GM19397 (cell line): ENCODE data around the gene SLC39A8.
A peak's percentile ranks its signal among the peaks of the same experiment; 100 is the strongest.
"Not testable (repeated sequence)": the region's sequence is repeated elsewhere in the genome, so short reads cannot be mapped to it uniquely, and the experiment has no call there.

Source experiments
- ATAC-seq: cut with Tn5 transposase; IDR thresholded peaks from one replicate; pipeline ENCODE4 v1.9.1; 2021; ENCODE audit warnings: mild to moderate bottlenecking, moderate library complexity; ENCODE audit not compliant: unreplicated experiment

The SLC39A8 gene

DNA sequence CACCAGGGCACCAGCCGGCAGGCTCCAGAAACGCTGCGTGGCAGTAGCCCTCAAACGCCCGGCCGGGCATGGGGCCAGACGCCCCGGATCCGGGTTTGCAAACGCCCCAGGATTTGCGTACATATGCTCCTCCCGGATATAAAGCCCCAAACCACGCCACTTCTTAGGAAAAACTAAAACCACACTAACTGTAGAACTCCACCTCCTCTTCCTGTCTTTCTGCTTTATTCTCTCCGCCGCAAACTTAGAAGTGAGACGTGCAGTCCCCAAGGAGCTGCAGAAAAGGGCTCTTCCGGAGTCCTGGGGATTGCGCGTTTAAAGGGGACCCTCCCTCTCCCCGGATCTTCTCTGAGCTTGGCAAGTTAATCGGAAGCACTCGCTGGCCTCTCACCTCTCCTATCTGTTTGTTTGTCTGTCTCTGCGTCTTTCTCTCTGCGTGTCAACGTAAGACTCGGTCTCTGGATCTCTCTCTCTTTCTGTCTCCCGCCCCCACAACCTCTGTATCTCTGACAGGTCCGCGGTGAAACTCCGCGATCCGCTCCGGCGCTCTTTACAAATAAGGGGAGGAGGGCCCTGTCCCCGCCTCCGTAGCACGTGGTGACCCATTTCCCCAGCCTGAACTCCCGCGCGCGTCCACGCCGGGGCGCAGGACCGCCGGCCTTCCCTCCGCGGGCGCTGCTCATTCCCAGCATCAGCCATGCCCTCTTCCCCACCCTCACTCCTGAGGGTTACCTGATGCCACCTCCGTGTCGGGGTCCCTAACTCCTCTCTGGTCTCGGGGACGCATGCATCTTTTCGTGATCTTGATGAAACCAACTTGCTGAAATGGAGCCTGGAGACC, at the start of gene SLC39A8:
Gene SLC39A8, minus strand, starts transcription at position 529 of the 841 bp plus-strand sequence. CDS start 820 bp downstream, outside the sequence.
- ATAC-seq: peak; percentile 79

DNA sequence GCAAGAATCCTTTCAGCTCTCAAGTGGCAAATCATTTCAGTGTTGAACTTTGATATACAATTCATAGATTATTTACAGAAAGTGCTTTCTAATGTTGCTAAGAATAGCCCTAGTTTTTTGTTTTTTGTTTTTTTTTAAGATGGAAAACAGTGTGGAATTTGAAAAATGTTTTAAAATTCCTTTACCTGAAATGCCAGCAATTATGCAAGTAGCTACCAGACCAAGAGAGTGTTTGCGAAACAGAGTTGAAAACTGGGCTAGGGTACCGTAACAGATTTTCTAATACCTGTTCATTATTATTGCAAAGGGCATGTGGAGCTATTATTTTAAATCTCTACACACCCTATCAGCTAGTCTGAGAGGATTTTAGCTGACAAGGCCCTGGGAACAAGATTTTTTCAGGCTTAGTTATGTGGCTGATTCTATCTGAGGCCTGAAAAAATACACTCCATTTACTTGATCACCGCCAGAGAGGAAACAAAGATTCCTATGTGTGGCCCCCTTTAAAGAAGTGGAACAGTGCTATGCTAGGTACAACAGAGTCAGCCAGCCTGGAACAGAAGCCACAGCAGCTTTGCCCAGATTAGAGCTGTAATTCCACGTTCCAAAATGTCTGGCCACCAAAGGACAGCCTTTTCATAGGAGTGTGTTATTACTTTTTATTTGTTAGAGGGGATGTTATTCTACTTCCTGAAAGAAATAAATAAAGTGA, 46.9 kb upstream of the SLC39A8 start:
- no peak for ATAC-seq

DNA sequence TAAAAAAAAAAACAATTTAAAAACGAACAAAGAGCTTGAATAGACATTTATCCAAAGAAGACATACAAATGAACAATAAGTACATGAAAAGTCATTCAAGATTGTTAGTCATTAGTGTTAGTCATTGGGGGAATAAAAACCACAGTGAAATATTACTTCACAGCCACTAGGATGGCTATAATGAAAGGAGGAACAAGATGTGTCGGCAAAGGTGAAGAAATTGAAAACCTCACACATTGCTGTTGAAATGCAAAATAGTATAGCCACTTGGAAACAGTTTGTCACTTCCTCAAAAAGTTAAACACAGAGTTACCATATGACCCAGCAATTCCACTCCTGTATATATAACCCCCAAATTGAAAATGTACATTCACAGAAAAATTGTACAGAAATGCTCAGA, 45.2 kb upstream of the SLC39A8 start:
- ATAC-seq: peak; percentile 81

DNA sequence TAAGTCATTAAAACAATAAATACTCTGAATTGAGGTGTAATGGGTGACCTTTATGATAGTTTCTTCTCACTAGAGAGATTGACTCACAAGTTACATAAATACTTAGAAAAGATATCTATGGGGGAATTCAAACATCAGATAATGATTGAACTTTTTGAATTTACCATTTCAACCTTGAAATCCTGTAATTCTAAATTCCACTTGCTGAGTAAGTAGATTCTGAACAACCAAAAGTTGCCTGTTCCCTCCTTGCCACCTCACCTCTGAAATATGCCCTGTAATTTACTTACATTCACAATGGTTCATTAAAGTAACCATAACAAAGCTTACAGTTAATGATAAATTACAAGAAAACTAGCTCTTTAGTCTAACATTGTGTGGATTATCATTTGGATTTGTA, 43.3 kb upstream of the SLC39A8 start:
- no peak for ATAC-seq

DNA sequence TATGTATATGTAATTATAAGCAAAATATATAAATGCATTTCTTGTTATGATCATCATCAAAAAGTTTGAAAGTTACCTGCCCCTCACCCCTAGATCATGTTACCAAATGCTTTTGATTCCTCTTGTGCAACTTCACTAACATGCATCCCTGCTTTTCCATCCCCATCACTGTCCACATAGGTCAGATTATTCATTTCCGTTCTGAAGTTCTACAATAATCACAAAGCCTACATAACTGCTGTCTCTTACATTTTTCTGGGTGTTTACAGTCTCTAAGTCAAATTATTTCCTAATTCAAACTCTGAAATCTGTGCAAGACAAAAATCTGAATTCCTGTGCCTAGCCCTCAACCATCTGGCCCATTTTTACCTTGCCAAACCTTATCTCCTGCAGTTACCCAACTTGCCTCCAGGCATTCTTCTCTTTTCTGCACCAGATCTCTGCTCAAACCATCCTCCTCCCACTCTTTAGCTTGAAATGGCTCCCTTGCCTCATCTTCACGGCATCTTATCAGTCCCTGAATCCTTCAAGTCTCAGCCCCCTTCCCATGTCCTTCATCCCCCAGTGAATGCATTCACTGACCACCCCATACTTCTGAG, 42.4 kb upstream of the SLC39A8 start:
- no peak for ATAC-seq

DNA sequence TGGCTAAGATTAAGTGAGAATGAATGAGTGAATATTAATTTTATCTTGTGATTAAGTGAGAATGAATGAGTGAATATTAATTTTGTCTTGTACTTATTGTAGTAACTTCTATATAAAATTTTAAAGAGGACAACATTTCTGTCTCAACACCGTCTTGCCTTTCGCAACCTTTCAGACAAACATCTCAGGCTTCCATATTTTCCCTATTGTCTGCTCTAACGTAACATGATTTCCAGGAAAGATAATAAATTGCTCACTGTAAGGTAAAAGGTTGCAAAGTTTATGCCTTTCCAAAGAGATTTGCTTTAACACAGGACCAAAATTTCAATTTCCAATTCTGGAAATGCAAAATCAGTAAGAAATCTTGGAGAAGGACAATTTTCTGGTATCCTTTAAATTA, 41.7 kb upstream of the SLC39A8 start:
- ATAC-seq: no peak

DNA sequence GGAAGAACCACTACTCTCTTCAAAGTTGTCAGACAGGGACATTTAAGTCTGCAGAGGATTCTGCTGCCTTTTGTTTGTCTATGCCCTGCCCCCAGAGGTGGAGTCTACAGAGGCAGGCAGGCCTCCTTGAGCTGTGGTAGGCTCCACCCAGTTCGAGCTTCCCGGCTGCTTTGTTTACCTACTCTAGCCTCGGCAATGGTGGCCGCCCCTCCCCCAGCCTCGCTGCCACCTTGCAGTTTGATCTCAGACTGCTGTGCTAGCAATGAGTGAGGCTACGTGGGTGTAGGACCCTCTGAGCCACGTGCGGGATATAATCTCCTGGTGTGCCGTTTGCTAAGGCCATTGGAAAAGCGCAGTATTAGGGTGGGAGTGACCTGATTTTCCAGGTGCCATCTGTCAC, 35.0 kb upstream of the SLC39A8 start:
- ATAC-seq: not testable (repeated sequence)

DNA sequence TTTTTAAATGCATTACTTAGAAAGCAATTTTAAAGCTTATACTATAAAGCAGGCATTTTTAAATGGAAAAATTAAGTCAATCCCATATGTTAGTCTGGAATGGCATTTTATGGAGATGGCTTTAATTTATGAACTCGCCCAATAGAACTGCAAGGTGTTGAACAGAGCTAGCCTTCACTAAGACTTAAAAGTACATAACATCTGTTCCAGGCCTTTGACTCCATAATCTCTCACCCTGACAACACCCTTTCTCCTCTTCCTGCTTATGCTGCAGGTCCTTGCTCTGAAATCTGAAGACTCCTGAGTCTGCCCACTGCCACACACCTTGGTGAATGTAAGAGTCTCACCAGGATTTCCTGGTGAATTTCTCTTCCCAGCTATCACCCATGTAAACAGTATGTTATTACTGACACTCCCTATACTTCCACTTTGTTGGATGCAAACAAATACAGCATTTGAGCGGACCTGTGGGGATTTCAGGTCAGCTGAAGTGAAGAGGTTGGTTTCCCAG, 17.7 kb upstream of the SLC39A8 start:
- no peak for ATAC-seq

DNA sequence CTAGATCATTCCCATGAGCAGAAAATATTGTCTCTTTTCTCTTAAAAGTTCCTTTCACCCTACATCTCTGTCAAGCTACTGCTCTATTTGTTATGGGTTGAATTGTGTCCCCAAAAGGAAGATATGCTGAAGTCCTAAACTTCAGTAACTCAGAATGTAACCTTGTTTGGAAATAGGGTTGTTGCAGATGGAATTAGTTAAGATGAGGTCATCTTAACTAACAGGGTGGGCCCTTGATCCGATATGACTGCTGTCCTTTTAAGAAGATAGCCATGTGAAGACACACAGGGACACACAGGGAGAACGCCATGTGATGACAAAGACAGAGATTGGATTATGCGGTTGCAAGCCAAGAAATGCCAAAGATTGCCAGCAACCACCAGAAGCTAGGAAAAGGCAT, 12.8 kb upstream of the SLC39A8 start:
- ATAC-seq: no peak

DNA sequence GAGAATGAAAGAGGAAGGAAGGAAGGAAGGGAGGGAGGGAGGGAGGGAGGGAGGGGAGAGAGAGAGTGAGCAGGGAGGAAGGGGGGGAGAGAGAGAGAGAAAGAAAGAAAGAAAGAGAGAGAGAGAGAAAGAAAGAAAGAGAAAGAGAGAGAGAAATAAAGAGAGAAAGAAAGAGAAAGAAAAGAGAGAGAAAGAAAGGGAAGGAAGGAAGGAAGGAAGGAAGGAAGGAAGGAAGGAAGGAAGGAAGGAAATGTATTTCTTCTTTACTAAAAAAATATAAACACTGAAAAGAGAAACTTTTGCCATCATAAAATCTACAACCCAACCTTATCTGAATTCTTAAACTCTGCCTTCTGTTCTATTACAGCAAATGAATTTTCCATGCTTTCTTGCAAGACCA, 12.4 kb upstream of the SLC39A8 start:
- ATAC-seq: not testable (repeated sequence)

DNA sequence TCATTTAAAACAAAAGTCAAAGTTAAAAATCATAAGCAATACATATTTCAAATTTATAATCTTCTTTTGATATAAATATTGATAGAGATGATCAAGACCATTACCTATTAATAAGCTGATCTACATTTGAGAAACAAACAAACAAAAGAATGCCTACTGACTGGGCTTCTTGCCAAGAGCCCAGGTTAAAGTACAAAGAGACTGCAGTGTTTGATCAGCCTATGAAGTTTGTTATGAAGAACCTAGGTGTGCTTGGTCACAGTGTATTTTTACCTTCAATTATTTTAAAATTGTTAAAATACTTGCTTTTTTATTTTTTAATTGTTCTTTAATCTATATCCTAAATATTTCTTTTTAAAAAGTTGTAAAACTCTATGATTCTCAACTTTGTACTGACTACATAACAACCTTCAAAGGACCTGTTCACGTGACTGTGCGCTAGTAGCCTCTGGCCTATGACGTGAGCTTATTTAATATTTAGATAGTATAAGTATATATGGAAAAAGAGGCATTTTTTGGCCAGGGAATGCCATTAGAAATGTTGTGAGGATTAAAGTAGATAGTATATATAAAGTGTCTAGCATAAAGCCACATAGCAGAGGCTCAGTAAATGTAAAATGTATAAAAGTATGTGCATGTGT, 11.4 kb upstream of the SLC39A8 start:
- no peak for ATAC-seq

DNA sequence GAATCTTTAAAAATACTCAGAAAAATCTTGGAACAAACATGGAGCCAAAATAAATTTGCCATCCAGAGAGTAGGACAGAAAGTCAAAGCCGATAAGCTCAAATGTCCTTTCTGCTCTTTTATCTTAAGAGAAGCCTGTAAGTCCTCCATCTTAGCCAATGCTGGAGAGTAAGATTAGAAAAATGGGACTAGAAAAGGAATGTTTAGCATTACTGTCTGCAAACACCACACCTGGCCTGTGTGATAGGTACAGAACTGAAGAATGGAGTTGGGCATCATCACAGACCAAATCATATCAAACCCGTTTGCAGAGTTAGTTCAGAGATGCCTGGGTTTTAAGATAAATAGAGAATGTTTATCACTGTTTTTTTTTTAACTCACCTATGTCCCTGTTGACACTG, 10.5 kb upstream of the SLC39A8 start:
- ATAC-seq: no peak

DNA sequence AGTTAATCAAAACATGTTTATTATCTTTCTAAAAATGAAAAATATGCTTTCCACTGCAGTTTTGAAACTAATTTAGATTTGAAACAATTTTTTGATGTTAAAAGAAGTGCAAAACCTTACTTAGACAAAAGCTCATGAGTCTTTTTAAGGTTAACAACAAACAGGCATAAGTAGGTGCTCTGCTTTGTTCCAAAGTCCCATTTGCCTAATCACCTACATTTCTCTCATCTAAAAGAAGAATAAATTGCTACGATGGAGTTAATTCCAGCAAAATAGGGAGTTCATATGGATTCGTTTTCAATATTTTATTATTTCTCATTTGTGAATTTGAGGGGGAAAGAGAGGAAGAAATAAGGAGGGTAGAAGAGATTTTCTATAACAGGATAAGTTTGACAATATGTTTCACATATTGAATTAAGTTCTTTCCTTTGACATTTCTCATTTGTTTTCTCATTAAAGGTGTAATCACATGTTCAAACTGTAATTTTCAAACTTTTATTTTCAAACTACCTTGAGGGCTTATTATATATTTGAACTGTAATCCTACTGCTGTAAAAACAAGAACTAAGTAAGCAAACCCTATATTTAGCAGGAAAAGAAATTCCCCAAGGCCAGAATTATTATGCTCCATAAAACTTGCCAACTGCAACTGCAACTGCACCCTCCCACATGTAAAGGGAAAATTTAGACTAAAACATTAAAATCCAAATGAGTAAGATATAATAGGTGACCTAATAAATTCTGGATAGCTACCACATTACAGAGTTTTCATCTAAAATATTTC, 9.6 kb upstream of the SLC39A8 start:
- ATAC-seq: no peak

DNA sequence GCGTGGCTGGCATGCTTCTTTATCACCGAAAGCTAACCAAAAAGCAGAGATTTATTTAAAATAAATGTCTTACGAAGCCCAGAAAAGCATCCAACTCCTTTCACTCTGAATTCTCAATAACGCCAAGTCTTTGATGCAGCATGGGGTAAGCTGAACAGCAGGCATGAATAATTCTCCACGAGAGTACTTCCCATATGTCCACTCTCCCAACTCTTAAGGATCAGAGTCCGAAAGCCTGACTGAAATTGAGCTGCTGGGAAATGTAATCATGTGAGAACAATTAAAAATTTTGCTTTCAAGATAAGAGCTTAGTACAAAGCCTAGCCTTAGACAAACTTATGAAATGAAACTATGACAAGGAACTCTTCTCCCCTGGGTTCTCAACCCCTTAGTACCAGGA, 7.5 kb upstream of the SLC39A8 start:
- no peak for ATAC-seq

DNA sequence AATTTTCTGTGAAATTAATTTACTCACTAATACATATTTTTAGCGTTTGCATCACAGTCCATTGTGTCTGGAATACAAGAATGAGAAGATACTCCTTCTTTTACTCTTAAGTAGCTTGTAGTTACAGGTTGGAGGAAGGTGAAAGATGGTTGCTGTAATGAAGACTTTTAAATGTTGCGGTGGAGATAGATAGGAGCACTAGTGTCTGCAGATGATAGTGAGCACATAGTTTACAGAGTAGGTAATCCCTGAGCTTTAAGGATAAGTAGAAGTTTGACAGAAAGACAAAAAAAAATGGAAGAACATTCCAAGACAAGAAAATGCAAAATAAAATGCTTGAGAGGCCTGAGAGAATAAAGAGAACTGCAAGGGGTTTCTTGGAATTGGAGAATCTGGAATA, 5.4 kb upstream of the SLC39A8 start:
- ATAC-seq: no peak

DNA sequence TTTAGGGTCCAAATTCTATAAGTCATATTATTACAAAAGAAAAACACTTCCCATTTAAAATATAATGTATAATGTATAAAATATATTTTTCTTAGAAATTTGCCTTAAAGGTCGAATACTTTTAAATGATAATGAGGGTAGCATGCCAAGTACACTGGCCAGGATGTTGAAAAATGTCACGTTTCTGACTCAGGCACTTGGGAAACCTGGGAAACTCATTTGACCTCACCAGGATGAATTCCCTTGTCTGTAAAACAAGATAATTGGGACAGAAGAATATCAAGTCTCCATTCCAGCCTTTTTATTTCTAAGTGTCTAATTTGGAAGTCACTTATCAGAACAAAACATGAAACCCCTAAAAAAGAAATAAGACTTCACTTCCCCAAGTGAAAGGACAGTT, 3.4 kb upstream of the SLC39A8 start:
- no peak for ATAC-seq

DNA sequence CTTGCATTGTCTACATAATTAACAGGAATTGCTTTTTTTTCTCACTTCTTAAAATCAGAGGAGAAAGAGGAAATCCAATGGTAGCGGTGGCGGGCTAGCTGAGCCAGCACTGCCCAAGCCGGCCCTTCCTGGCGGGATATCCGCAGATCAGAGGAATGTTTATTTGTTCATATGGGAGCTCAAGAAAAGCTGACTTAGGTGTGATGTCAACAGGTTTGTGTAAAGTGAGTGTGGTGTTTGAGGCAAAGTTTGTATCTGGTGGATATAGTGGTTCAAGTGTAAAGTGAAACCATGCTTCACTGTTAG, 466 bp upstream of the SLC39A8 start:
- no peak for ATAC-seq

DNA sequence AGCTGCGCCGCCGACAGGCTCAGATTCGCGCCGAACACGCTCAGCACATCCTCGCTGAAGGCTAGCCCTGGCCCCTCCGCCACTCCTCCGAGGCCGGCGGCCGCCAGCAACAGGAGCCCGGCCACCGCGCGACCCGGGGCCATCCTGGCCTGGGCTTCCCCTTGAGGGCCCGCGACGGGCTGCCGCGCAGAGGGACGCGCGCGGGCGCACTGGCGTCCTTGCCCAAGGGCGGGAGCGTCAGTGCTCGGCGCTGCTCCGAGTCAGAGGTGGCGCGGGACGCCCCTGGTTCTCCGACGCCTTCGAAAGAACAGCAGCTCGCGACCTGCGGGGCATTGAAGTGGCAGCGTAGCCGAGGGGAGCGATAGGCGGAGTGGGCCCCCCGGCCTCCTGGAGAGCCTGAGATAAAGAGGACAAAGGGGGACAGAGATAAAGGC, 745 bp downstream of the SLC39A8 start:
- peak; percentile 54 for ATAC-seq

DNA sequence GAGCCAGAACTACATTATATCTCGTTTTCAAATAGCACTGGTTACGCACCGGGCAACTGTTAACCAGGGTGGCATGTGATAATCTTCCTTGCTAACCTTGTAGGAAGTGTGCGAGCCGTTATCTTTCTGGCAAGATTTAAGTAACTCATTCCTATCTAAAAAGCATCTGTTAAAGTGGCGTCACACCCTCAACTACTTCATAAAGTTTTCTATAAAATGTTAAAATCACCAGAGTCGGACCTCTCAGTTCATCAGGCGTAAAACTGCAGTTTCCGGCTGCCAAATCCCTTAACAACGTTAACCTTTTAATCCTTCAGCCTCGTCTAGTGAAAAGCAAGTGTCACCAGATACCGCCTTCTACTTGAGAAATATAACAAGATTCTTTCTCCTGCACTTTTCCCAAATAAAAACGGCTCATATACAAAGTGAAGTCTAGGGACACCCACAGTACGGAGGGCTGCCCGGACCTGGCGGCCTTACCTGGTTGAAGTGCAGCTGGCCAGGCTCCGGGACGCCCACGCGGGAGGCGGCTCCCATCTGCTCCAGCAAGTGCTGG, 1.2 kb downstream of the SLC39A8 start:
- ATAC-seq: peak; percentile 34

DNA sequence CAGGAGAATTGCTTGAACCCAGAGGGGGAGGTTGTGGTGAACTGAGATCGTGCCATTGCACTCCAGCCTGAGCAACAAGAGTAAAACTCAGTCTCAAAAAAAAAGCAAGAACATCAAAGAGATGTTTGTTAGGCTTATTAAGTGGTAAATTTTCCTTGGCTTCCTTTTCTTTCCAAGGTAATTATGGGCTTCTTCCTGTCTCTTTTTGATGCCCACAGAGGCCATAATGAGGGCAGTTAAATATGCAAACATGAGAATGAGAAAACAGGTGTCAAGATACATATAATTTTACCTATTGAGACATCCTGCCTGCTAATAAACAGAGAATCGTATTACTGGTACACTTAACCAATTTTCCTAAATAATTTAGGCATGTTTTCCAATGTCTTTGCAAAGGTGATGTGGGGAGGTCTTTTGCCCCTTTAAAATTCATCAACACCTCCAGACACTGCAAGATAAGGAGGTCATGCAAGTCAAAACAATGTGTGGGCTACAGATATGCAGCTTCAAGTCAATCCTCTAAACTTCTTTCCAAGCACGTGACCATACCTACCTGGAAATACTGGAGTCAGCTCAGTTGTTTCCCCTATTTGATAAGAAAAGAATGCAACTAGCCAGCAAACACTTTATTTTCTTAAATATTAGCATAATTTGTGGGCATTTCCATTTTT, 2.7 kb downstream of the SLC39A8 start:
- no peak for ATAC-seq
